ENCODE data around the gene EMX2.

EMX2 gene

DNA sequence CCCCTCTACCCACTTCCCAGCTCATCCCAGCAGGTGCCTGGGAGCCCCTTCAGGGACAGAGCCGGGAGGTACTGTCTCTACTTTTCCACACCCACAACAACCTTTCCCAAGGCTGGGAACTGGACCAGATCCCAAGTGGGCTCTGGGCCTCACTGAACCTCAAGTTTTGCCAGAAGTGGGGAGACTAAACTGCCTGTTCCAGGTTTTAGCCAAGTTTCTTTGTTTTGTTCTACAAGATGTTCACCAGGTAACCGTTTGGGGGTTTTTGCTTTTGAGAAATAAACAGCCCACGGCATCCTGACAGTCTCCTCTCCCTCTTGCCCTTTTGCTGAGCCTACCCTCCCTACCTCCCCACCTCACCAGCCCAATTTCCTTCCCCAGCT, 10.6 kb upstream of the EMX2 start:
- DNase-seq (ENCODE audit: low read depth in 2 of 2): no peak

DNA sequence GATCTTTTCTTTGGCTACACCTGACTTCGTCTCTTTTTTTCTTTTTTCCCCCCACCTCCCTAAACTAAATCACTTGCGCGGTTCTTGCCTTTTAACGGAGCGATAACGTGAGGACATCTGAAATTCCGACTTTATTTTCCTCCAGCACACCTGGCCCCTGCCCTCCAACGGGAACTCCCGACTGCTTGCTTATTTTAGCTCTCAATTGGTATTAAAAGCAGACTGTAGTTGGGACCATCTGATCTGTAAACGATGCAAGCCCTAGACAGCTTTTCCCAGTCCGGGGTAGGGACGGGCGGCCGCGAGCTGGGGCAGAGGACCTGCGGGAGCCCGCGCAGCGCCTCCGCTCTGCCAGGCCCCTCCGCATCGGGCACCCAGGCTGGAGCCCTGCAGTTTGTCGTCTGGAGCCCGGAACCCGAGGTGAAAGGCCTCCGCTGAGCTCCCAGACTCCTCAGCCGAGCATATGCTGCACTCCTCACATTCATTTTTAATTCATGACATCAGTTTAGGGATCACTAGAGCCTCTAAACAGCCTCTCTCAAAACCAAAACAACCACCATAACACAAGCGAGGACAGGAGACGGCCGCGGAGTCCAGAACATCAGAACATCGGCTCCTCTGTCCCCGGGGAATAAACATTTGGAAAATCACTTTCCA, 10.0 kb upstream of the EMX2 start:
- no peak for DNase-seq (ENCODE audit: low read depth in 2 of 2)

DNA sequence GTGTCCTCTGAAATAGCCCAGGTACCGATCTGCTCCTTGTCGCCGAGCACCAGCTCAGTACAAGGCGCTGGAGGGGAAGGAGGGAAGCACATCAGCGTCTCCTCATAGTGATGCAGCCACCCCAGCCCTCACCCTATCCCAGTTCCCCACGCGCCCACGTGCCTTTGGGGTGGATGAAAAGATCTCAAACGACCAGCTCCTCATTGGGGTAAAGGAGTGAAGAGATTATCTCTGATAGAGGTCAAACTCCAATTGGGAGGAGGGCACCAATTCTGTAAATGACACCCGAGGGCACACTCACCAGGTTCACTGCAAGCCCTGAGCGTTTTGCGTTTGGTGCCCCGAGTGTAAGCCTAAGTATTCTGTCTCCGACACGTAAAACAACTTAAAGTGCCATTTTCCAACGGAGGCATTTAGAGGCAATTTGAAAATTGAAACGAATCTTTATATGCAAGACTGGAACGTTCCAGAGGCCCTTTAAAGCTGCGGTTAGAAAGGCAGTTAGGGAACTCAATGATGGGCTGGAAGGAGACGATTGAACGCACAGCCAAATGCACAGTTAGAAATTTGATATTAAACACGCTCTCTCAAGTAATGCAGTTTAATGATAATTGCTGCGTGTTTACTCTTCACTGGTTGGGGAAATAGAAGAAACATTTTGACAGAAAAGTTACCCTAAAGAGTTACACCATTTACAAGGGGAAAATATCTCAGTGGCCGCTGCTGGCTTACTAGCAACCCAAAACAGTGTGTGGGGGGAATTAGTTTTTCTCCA, 8.9 kb upstream of the EMX2 start:
- DNase-seq (ENCODE audit: low read depth in 2 of 2): no peak

- DNase-seq (ENCODE audit: low read depth in 2 of 2): no peak
Measured at GRCh38 chr10:117534321-117535297, 7.9 kb upstream of the EMX2 start.

- DNase-seq (ENCODE audit: low read depth in 2 of 2): no peak
Measured at GRCh38 chr10:117535298-117536071, 7.1 kb upstream of the EMX2 start.

DNA sequence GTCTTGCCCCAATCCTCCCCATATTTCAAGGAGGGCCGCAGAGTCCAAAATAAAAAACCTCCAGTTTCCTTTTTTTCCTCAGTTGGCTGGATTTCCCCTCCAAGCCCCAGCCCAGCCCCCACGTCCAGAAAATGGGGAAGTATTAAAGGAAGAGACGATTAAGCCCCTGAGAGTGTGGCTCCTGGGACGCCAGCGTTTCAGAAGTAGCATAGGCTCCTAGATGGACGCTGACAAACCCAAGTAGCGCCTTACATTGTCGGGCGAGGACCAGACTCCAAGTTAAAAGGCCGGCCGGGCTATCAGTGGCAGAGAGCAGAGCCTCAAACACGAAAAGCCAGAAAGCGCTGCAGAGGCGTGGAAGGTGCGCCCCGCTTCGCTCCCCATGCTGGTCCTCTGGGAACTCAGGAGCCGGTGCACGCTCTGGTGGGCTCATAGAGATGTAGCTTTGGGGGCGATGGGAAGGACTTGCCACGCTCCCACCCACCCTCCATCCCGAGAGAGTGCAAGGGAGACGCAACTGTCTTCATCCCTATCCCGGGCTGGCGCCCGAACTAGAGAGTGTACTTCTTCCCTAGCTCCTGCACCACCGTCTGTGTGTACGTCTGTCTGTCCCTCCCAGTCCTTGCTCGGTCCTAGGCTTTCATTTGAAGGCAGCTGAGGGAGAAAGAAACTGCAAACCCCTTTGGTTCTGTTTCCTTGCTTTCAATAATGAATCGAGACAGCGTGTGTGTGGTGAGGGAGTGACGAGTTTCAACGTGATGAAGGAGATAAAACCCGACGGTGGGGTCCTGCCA, 6.3 kb upstream of the EMX2 start:
- DNase-seq (ENCODE audit: low read depth in 2 of 2): no peak

DNA sequence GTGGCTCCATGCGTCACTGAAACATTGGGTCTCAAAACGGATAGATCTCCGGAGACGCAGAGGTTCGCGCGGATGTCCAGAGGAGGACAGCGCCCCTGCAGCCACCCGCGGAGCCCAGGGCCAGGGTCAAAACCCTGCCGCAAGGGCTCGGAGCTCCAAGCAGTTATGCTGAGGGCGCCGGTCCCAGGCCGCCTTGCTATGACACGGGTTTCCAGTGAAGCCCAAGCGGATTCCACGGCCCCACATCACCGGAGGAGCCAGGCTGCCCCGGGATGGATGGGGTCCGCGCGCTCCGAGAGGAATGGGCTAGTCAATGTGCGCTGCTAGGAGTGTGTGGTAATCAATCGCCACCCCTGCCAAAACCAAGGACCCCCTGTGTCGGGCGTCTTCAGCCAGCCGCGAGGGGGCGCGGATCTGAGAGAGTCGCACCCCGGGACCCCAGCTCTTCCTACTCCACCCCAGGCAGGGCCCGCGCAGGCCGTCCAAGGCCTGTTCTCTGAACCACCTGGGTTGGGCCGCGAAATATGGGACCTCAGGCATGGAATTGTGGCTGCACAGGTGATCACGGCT, 5.6 kb upstream of the EMX2 start:
- no peak for DNase-seq (ENCODE audit: low read depth in 2 of 2)

DNA sequence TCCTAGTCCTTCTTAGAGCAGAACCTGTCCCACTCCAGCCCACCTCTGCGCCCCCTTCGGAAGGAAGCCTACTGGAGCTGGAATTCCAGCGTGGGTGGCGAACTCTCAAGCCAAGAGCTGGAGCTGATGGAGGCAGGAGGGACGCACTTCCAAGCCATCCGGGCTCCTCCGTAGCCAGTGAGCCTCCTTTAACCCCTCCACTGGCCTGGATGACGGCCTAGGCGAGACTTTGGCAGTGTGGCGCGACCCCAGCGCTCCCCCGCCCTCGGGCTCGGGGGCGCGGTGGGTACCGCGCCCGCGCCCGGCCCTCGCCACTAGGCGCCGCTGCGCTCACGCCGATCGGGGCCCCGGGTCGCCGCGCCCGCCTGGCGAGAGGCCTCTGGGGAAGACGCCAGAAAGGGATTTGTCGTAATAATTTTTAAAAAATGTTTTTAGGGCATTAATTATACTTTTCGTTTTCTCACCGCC, 5.1 kb upstream of the EMX2 start:
- no peak for DNase-seq (ENCODE audit: low read depth in 2 of 2)

DNA sequence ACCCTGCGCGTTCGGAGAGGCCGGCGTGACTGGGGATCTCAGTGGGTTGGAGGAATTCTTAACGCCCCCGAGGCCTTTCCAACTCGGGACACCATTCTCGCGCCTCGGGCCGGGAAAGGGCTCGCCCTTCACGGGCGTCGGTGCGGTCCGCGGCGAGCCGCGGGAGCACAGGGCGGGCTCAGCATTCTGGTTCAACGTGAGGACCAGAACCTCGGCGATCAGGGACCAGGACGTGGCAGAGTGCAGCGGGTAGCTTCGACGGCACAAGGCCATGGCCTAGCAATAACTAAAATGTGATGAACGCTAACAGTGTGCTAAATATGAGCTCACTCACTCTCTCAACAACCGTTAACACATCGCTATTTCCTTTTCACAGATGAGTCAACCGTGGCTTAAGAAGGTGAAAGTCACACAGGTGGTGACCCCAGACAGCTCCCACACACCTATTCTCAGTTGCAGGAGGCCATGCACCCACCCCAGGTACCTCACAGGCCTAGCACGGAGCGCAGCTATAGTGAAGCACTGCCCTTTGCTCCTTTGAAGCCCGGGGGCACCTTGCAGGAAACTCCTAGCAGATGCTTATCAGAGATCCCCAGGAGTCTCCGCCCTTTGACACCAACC, 4.5 kb upstream of the EMX2 start:
- DNase-seq (ENCODE audit: low read depth in 2 of 2): no peak

DNA sequence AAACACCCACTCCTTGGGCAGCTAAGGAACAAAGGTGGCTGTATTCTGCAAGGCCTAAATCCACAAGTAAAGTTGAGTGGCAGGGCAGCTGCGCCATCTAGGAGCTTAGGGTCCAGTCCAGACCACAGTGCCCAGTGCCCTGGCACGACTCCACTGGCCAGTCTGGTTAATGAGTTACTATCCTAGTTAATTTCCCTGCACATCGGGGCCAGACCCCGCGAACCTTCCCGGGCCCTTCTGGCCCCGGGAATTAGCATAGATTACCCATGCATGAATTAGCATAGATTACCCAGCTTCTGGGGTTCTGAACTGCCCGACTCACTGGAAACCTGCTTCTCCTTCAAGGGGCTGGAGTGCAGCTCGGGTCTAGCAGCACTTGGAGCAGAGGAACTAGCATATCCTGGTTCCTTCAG, 3.2 kb upstream of the EMX2 start:
- DNase-seq (ENCODE audit: low read depth in 2 of 2): no peak

DNA sequence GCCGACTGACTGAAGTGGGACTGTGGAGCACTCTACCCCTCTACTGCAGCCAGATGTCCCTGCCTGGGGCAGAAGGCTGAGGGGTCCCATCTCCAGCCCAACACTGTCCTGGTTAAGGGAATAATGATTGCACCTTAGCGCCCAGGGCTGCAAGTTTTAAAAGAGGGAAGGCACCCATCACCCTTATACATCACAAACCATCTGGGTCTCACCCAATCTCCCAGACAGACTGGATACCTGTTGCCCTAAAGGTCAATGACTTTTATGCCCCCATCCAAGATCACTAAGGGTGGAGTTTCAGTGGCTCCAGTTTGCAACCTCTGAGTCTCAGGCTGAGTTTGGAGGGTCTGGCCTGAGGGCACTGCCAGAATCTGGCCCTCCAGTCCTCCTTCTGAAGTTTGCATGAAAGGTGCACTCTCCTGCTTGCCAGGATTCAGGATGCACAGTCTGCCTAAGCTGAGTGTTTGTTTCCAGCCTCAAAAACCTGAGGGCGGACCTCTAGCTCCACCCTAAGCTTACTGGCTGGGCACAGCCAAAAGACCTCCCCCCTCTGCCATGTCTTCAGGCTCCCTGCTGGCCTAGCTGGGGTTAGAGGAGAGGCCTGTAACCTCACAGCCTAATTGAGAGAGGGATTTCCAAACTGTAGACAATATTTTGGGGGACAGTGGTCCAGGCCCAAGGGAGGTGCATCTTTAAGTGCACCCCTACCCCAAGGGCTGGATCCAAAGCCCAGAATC, 2.5 kb upstream of the EMX2 start:
- DNase-seq (ENCODE audit: low read depth in 2 of 2): no peak

DNA sequence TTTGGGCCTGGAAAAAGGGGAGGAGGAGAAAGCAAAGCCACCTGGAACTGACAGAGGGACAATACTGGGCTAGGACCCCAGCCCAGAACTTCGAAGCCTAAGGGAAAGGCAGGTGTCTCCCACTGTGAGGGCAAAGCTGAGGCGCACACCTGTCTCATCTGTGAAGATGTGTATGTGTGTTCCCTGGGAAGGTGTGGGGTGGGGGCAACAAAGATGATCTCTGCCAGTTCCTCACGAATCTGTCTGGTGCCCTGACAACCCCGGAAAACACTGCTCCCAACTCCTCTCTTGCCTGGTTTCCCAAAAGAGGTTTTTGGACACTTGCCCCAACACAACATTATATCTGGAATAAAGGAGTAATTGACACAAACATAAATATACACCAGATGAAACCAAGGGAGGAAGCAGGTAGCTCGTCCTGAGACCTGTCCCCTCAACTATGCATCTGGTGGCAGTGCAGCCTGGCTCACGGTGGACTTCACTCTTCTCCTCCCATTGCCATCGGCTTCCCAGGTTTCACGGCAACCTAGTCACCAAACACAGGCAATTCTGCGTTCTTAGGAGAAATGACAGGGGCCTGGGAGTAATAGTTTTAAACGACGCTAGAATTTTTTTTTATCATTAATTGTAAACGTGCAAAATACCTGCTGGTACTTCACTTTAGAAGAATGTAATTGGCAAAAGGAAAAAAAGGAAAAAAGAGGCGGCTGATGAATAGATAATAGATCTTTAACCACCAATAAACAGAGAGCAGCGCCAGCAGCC, 1.7 kb upstream of the EMX2 start:
- no peak for DNase-seq (ENCODE audit: low read depth in 2 of 2)

GRCh38 chr10:117541405-117541908, 1.1 kb upstream of the EMX2 start:
- no peak for DNase-seq (ENCODE audit: low read depth in 2 of 2)

DNA sequence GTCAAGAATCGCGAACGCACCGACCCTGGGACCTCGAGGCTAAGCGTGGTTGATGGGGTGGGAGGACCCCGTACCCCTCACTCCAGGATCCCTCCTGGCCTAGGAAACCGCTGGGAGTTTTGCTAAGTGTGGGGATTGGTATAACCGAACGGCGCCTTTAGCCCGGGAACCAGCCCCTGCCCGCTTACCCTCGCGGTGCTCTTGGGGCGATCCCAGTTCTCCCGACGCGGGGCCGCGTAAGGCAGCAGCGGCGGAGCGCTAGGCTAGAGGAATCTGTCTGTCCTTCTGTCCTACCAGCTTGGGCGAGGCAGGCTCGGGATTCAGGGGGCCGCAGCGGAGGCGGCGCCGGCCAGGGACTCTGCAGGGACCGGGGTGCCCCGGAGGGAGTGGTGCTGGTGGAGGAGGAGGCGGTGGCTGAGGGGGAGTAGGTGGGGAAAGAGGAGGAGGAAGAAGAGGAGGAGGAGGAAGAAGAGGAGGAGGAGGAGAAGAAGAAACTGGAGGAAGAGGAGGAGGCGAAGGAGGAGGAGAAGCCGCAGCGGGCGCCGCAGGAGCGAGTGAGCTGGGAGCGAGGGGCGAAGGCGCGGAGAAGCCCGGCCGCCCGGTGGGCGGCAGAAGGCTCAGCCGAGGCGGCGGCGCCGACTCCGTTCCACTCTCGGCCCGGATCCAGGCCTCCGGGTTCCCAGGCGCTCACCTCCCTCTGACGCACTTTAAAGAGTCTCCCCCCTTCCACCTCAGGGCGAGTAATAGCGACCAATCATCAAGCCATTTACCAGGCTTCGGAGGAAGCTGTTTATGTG, 439 bp upstream of the EMX2 start:
- DNase-seq (ENCODE audit: low read depth in 2 of 2): no peak

GRCh38 chr10:117543225-117544003, 868 bp downstream of the EMX2 start:
- no peak for DNase-seq (ENCODE audit: low read depth in 2 of 2)

- DNase-seq (ENCODE audit: low read depth in 2 of 2): no peak
Measured at GRCh38 chr10:117544004-117544701, 1.6 kb downstream of the EMX2 start.
